Stimulated activated CD8-positive, alpha-beta memory T cell treated with anti-CD3 and anti-CD28 coated beads, Interleukin-4, amount 100 ng/mL, for 4 hours (primary cell): Measurements from ENCODE around the gene SMYD3.

ENCODE experiments used
- DNase-seq, 2 donors: peaks; one replicate each; pipeline ENCODE4 v3.0.0-alpha.2; 2020; ENCODE audit warnings: low read depth in 2 of 2, low spot score in 1 of 2

Gene SMYD3

DNA sequence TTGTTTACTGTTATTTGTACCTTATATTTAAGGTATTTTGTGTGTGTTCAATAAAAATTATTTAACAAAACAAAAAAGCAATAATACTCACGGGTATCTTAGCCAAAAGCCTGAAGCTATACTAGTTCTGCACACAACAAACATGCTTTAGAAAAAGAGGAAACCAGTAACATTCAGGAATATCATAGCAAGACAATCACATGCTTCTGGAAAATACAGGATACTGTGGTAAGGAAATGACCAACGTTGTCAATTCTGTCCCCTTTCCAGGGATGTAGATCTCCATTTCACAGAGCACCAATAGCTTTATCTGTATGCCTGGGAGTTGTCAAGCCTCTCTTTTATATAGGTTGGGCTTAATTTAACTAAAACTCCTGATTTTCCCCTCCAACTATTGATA lies 288.4 kb downstream of the SMYD3 start:
- DNase-seq = no peak

DNA sequence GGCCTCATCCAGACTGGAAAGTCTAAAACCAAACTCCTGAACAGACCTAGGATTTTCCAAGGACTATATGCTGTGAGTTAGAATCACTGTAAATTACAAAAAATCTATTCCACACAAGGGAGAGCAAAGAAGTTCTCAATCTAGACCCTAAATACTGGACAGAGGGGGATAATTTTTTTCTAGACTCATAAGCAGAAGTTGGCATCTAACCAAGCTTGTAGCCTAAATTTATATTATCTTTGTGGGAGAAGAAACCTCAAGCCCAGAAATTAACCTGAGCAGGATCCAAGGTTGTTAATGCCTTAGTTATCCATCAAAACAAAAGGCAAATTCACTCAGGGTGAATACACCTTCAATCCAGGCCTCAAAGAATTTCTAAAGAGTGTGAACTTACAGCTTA lies 290.2 kb downstream of the SMYD3 start:
- DNase-seq = no peak

DNA sequence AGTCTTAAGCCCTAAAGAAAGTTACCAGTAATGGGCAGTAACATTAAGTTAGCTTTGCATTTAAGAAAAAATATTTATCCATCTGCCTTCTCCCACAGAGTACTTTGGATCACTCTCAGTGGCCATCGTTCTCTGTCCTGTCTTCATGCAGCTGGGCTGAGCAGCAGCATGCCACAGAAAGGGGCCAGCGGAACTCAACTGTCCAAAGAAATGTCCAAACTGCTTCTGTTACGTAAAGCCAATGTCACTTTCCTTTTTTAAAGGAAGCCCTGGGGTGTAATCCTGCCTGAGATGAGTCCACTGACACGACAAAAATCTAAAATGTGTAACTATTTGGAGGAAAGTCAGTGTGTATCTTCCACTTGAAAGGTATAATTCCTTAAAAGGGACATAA lies 291.6 kb downstream of the SMYD3 start:
- no peak for DNase-seq

DNA sequence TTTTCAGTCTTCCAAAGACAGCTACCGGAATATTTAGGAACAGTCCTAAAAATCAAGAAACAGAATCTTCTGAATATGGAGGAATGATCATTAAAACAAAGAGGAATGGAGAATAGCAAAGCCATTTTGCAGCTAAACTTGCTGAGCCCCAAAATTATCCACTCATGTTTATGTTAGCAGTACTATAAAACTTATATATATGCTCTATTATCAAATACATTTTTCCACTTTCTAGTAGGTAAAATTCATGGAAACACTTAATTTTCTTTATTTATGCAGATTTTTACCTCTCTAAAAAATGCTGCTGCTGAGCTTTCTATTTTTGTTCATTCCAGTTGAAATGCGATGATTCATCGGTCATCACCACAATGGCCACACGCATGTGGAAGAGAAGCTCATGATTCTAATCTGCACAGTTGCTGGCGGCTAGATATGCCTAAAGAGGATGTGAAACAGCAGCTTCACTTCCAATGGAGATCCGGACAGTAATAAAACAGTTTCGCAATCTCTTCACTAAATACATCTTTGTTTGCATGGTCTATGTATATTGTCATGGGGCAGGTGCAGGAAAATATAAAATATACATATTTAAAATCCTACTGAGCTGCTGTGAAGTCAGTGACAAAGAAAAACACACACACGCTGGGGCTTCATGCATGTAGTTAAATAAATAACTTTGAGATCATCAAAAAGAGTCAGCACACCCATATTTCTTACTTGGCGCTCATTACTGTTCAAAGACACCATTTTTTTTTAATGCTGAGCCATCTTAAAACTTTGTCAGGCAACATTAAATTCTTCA lies 292.2 kb downstream of the SMYD3 start:
- DNase-seq = no peak

DNA sequence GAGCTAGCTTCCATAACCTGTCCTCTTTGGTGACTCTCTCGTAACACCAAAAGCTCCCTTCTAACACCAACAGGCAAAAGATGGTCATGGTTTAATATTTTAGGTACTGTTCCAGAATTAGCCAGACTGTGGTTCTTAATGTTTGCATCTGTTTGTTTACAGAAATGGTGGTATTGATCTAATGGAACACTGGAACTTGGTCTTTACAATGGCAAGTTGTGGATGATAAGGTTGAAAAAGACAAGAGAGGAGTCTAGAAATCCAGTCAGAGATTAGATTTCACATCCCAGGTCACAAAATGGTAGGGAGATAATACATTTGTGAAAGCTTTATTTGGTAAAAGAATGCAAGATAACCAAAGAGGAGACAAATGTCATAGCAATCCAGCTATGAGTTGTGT lies 293.1 kb downstream of the SMYD3 start:
- DNase-seq = no peak

DNA sequence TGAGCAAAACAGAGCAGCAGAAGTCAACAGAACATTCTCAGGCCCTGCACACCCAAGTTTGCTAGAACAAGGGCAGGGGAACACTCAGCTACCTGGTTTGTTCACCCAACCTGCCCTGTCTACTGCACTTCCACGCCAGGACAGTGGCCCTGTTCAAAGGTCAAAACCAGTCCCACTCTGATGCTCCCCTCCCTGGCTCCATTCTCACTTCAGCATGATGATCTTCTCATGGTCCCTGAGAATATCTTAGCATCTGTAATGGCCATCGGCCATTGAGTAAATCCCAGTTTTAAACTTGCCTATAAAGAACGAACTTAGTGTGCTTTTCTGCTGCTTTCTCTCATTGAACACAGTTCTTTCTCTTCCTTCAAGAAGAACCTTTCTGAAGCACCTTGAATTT lies 293.6 kb downstream of the SMYD3 start:
- DNase-seq = no peak

DNA sequence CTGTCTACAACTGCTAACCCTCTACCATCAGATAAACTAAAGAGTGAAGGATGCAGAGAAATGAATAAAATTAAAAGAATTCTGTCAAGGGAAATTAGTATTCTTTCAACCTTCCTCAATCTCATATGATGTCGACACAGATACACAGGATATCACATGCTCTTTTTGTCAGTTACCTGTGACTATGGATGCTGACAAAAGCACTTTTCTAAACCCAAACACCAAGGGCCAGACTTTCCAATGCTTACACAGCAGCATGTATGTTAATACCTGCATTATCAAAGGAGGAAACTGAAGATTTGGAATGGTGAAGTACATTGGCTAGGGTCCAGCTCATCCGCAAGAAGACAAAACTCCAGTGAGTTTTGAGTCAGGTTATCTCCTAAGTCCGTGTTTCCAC lies 294.0 kb downstream of the SMYD3 start:
- DNase-seq = no peak

DNA sequence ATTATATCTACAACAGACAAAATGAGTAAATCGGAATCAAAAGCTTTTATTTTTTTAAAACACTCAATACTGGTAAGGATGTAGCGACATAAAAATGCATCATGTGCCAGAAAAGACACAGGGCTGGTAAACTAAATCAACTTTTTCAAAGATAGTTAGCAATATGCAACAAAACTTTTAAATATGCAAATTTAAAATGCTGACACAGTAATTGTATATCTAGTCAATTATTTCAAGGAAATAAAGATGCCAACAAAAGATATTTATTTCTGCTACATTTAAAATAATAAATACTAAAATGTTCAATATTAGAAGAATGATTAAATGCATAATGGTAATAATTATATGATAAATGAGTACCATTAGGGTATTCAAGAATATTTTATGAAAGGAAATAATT lies 295.1 kb downstream of the SMYD3 start:
- no peak for DNase-seq

DNA sequence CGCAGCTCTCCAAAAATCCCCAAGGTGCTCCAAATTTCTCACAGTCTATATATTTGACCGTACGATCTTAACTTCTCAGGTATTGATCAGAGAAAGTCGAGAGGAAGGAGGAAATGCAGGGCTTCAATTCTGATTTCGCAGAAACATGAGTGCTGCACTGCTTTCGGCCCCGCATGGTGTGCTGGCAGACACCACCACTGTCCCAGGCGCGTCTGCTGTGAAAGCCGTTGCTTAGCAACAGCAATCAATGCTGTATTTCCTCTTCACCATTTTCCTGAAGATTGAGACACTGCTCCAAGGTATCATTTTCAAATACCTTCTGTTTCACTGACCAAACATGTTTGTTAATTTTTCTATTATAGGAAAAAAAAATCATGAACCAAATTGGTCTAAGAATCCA lies 296.3 kb downstream of the SMYD3 start:
- no peak for DNase-seq

DNA sequence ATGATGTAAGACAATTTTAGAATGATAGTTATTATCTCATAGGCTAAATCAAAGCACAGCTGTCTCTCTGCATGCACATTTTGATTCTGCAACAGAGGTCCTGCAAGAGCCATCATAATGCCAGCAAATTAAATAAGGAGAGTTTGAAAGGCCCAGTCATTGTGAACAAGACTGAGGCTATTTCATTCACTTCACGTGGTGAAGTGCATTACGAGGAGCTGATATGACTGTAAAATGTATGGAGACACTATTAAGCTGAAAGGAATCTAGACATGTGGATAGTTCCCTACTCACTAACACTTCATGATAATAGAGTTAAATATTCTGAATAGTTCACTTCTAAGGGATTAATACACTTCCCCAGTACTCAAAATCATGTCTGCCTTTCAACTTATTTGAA lies 299.0 kb downstream of the SMYD3 start:
- DNase-seq = no peak

DNA sequence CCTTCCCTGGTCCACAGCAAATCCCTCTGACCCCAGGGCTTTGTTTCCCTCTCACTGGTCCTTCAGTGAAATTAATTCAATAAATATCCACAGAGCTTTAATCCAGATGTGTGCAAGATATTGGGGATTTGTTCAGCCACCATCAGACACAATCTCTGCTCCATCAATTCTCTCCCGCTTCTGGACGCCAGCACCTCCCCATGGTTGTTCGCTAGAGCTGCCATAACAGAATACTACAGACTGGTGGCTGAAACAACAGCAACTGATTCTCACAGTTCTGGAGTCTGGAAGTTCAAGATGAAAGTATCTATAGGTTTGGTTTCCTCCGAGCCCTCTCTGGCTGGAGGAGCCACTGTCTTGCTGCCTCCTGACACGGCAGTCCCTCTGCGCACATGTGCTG lies 303.9 kb downstream of the SMYD3 start:
- DNase-seq = no peak

DNA sequence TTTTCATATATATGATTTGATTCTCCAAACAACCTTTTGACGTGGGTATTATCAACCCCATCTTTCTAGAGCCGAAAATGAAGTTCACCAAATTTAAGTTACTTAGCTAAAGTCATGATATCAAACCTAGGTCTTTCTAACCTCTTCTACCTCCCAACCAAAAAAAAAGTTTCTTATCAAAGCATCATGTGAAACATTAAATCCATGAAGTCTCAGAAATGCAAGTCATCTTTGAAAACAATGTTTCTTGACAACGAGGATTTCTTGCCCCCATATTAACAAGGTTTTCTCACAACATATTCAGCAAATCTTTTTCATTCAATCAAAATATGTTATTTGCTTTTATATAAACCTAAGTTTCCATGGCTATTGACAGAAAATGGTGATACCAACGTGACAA lies 306.3 kb downstream of the SMYD3 start:
- no peak for DNase-seq

DNA sequence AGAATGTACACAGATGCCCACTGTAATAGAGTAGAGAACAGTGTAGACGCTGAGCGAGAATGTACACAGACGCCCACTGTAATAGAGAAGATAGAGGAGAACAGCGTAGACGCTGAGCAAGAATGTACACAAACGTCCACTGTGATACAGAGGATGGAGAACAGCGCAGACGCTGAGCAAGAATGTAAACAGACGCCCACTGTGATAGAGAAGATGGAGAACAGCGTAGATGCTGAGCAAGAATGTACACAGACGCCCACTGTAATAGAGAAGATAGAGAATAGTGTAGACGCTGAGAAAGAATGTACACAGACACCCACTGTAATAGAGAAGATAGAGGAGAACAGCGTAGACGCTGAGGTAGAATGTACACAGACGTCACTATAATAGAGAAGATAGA lies 306.9 kb downstream of the SMYD3 start:
- DNase-seq = no peak

DNA sequence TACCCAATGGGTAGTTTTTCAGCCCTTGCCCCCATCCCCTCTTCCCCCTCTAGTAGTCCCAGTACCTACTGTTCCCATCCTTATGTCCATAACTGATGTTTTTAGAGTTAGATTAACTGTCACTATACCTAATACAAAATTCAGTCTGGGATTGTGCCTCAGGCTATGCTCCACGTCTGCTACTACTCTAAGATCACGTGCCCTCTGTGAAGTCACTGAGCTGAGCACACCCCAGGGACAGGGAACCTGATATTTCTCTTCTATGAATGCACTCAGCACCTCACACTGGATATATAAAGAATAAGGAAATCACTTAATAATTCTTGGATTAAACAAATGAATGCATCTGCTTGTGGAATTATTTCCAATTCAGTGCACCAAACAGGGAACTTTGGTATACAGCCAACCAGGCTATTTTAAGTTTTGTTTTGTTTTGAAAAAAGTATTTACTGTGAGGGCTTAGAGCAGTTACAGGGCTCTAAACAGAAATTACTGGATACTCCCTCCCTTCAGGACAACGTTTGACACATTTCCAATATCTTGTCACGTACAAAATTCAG lies 307.9 kb downstream of the SMYD3 start:
- no peak for DNase-seq

DNA sequence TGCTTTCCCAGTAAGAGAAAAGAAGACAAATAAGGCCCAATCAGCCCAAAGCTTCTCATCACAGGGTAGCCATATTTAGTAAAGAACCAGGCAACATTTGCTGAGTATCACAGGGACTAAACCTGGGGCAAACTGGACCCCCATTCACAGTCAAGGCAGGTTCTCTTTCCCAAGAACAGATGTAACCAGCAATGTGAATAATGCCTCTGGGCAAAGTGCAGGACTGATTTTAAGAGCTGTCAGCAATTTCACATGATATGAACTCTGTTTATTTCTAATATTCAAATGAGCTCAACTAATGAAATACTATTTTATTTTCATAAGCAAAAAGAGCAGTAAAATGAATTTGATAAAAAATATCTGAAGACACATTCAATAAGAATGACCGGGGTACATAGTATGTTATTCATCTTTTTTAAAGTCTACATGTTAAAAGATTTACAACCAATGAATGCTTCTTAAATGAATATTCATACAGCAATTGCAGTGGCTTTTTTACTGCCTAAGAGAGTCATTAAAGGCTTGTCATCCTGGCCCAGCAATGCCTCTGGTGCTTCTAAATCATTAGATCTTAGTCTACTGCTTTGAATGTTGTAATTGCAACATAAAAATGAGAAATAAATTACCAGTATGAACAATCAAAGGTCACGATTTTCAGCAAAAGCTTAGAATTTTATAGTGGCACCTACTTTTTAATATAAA lies 308.8 kb downstream of the SMYD3 start:
- no peak for DNase-seq

DNA sequence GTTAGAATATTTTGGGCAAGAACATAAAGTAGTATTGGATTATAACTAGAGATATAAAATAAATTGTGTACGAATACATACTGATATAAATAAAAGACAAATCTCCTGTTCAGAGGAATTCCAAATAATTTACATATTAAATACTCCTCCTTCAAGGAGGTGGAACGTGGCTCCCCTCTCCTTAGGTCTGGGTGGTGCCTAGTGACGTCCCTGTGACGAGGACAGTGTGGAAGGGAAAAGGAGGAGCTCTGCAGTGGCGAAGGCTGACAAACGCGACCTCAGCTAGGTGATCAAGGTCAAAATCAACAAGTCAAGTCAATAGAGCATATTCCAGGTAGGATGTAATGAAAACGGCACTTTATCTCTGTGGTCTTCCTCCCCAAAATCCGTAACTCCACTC lies 310.0 kb downstream of the SMYD3 start:
- no peak for DNase-seq

DNA sequence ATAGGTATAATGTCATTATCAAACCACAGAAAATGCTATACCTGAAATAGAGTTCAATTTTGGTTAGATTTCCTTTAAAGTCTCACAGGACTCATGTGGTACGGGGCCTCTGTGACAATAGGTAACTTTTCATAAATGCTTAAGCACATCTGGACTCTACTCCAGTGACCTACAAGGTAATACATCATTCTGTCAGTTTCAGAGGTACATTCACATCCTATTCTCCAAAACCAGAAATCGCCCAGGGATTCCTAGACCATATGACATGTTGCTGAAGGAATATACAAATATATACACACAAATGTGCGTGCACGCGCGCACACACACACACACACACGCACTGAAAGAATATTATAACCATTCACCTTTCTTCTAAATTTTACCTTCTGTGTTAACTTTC lies 311.8 kb downstream of the SMYD3 start:
- DNase-seq = no peak

DNA sequence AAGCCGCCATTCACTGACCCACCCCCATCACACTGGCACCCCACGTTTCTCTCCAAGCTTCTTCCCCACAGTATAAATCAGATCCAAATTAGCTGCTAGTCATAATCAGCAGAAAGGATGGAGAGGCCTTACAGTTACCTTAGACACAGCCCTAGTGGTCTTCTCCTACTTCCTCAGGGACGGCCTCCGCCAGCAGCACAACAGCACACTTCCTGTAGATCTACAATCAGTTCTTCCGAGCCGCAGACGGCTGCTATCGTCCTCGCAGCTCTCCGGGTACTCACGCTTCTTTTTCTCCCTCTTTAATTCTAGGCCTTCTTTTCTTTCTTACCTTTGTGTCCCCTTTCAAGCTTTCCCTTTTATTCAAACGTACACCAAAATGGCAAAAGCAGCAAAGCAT lies 313.5 kb downstream of the SMYD3 start:
- DNase-seq = no peak

DNA sequence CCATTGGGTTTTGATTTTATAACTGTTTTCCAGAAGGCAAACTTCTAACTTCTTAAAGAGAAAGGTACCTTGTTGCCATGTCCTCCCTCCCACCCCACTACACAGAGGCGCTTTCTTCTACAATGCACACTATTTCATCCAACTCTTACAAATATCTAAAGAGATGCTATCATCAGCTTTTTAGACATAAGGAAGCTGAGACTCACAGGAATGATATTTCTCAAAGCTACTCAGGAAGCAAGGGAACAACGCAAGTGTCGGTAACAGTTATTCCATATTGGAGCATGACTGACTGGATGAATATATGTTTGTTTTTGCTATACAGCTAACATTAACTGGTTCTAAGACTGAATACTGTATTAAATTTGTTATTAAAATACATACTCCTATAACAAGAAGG lies 318.0 kb downstream of the SMYD3 start:
- DNase-seq = no peak

DNA sequence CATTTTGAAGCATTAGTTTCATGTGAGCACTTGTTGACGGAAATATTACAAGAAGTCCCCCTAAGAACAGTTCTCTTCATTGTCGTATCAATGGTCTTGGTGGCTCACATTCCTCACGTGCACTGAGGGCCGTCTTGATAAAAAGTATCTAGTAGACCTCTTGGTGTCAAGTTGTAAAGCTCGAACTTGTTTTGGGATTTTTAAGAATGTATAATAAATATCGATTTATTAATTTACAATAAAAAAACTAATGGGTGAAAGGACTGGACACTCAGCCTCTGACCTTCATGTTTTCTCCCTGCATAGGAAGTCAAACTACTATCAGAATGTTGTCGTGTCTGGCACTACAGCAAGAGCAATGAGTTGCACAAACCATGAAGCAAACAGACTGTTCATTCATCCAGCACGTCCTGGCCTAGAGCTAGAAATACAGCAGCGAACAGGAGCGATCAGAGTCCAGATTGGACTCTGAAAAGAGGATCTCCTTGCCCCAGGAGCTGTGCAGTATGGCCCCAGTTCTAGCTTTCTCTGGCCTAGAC lies 319.2 kb downstream of the SMYD3 start:
- DNase-seq = no peak

DNA sequence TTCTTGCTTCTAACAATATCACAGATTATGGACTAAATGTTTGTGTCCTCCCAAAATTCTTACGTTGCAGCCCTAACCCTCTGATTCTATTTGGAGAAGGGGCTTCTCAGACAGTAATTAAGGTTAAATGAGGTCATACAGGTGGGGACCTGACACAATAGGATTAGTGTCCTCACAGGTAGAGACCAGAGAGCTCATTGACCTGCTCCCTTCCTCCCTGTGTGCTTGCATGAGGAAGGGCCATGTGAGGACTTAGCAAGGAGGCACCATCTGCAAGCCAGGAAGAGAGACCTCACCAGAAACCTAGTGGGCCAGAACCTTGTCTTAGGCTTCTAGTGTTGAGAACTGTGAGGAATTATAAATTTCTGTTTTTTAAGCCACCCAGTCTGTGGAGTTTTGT lies 322.6 kb downstream of the SMYD3 start:
- no peak for DNase-seq

DNA sequence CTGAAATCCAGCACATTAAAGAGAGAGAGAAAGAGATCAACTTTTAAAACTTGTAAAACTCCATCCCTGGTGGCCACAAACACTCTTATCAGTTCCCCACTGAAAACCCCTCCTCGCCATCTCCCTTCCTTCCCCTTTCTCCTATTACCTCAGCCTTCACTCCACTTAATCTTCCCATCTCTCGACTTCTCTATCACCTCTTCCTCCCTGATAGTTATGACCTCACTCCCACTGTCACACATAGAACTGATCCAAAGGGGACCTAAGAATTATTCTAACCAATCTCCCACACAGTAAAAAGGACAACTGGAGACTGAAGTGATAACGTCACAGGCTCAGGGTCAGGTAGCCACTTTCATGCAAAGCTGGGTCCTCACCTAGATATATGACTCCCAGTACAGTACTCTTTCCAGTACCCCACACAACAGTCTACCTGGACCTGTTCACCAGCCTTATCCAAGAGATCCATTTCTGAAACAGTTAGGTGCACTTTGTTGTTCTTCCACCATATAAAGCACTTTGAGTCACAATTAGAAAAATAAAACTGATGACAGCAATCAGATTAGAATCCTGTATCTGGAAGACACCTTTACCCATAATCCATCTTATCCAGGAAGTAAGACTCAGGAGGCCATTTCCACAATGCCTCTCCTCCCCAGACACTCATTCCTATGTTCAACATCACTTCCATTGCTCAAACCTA lies 324.8 kb downstream of the SMYD3 start:
- DNase-seq = no peak
